Astrocyte of the cerebellum (primary cell): ENCODE measurements around the gene EPS8.

Experiments used
- DNase-seq: peaks from one replicate; pipeline ENCODE4 v3.0.0-alpha.2; 2011; ENCODE audit warnings: low read depth
- H3K4me3 ChIP-seq: 2 replicates; pipeline ENCODE4 v1.5.1; 2011; ENCODE audit warnings: mild to moderate bottlenecking, low read depth, low read length, moderate library complexity
- in situ Hi-C: cut with HindIII; loops from 2 replicates; pipeline ENCODE4 v1.10.0; 2017; ENCODE audit warnings: low sequenced_read_pairs
- TF ChIP-seq, protein P1 (sequence below): IDR thresholded peaks from 2 replicates; pipeline ENCODE4 v1.5.1; 2012; ENCODE audit warnings: low read length, low read depth, moderate library complexity, mild to moderate bottlenecking; ENCODE audit errors: missing control alignments

The EPS8 gene

DNA sequence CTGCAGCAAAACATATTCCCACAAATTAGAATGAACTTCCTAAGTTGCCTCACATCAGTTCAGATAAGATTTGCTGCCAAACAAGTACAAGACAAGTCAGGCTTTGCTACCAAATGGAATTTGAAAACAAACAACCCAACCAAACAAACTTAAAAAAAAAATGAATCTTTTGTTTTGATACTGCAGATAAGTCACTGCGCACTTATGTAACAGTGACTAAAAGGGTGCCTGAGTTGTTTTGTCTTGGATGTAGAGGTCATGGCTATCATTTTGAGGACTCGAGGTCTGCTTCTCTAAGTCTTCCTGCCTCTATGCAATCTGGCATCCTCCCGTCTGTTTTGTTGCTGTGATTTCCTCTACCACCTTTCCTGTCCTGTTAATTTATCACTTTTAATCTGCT lies 11.1 kb upstream of the EPS8 start:
- in situ Hi-C loops: no loop called here
- no peak for DNase-seq
- TF ChIP-seq, protein P1, sequence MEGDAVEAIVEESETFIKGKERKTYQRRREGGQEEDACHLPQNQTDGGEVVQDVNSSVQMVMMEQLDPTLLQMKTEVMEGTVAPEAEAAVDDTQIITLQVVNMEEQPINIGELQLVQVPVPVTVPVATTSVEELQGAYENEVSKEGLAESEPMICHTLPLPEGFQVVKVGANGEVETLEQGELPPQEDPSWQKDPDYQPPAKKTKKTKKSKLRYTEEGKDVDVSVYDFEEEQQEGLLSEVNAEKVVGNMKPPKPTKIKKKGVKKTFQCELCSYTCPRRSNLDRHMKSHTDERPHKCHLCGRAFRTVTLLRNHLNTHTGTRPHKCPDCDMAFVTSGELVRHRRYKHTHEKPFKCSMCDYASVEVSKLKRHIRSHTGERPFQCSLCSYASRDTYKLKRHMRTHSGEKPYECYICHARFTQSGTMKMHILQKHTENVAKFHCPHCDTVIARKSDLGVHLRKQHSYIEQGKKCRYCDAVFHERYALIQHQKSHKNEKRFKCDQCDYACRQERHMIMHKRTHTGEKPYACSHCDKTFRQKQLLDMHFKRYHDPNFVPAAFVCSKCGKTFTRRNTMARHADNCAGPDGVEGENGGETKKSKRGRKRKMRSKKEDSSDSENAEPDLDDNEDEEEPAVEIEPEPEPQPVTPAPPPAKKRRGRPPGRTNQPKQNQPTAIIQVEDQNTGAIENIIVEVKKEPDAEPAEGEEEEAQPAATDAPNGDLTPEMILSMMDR: no peak
- H3K4me3 ChIP-seq: no peak overlapping the region

DNA sequence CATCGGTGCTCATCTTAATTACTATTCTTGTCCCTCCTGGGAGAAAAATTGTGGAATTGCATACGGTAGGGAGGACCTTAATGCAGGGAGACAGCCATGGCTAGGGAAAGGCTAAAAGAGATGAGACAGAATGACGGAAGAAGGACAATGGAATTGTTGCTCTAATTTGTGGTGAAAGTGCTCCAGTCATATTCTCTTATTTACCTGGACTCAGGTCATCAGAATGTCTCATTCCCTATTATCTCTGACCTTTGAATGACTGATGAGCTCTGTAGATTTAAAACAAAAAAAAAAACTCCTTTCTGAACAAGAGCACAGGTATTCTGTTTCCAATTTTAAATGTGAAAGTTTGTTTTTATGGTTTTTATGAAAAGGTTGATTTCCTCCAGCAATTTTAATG lies 8.6 kb upstream of the EPS8 start:
- H3K4me3 ChIP-seq: no peak overlapping the region
- TF ChIP-seq, protein P1: no peak
- no peak for DNase-seq
- in situ Hi-C loops: no loop called here

DNA sequence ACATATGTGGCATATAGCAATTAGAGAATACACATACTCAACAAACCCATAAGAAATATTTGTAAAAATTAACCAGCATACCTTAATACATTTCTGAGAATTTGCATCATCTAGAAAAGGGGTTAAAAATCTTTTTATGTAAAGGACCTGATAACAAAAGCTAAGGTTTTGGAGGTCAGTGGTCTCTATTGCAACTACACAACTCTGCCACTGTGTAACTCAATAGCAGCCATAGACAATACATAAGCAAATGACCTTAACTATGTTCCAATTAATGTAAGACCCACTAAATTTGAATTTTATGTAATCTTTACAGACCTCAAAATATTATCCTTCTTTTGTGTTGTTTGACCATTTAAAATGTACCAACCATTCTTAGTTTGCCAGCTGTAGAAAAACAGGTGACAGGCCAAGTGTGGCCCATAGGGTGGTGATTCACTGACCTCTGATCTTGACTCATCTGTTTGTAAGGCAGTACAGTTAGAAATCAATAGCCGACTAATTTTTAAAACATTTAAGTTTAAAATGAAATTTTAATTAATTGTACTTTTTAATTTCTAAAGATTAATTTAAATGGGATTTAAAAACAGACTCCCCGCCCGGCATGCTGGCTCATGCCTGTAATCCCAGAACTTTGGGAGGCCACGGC lies 7.4 kb upstream of the EPS8 start:
- H3K4me3 ChIP-seq: no peak overlapping the region
- no peak for DNase-seq
- in situ Hi-C loops: no loop called here
- TF ChIP-seq, protein P1: no peak

DNA sequence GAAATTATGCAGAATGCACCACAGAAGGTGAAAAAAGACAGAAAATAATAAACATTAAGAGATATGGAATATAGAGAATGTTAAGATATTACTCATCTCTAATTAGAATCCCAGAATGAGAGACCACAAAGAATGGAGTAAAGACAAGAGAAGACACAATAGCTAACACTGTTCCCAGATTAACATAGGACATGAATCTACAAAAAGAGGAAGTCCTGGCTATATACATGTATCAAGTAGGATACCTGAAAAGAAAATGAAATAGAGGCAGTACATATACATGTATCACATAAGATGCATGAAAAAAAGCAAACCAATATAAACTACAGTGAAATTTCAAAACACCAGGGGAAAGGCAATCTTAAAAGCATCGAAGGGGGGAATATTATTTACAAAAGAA lies 5.6 kb upstream of the EPS8 start:
- no peak for DNase-seq
- TF ChIP-seq, protein P1: no peak
- no peak overlapping the region for H3K4me3 ChIP-seq
- in situ Hi-C loops: no loop called here

DNA sequence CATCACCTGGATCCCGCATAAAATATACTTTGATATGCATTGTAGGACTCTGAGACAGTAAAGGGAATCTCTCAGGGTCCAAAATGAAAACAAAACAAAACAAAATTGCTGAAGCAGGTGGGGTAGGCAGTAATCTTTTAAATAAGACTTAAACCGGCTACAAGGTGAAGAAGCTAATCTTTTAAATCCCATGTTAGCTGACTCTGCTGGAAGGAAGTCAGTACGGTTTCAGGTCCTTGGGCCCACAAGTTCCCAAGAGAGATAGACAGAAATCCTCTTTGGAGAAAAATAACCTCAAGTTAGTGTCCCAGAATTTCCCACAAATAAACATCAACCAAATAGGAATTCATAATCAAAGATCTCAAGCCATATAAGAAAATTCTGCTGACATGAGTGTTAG lies 5.0 kb upstream of the EPS8 start:
- in situ Hi-C loops: no loop called here
- H3K4me3 ChIP-seq: no peak overlapping the region
- DNase-seq: no peak
- TF ChIP-seq, protein P1: no peak

DNA sequence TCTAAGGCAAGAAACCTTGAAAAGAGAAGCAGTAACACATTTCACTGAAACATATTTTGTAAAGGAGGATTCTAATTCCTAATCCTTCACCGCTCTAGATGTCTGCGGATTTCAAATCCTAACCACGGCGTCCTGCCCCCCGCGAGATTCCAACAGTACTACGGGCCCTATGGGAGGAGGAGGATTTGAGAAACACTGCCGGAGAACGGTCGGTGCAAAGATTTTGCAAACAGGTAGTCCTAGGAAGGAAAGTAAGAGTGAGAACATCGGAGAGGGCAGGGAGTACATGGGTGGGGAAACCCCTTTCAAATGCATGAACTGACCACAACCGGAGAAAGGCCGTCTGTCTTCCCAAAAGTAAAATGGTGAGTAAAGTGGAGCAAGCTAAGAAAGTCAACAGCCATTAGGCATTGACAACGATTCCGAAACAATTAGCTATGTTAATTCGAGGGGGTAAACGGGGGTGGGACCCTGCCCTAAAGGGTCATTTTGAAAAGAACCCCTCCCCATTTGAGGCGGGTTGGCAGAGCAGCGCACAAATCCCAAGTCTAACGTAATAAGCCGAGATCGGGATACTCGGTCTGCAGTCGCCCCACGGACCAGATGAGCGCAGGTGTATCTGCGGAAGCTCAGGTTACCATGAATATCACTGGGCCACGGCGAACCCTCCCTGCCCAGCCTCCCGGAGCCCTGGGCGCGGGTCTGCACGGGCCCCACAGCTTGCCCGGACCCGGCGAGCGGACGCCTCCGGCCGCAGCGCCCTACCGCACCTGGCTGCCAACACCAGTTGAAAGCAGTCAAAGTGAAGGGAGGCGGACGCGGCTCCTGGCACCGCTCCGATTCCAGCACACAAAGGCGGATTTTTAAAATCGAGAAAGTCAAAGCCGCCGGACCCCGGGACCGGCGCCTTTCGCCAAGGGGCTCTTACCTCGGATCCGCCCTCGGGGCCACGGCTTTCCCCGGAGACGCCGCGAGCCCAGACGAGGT lies 662 bp downstream of the EPS8 start:
- in situ Hi-C loops: no loop called here
- DNase-seq: peak; percentile 20
- TF ChIP-seq, protein P1: no peak
- H3K4me3 ChIP-seq: peak overlapping the region; percentile 87
